H1 (cell line): ENCODE data around the gene PPARD. TPM values are rescaled to one million over a fixed set of nuclear protein-coding genes. Genes with fewer than 3 reads are reported as not detected.

Experiments
- CTCF ChIA-PET: fragments of 300-600 bp; sonication (Branson Sonifier 250); formaldehyde crosslinking; loops from one replicate; lab custom pipeline; 2021; ENCODE audit not compliant: partially characterized antibody; lab: Charles Lee
- POLR2A ChIA-PET: fragments of 300-600 bp; sonication (Branson Sonifier 250); formaldehyde crosslinking; loops from one replicate; lab custom pipeline; 2021; ENCODE audit warnings: inconsistent platforms; ENCODE audit not compliant: partially characterized antibody; lab: Charles Lee
- DNase-seq, 2 experiments: peaks; one replicate each; pipeline versions ENCODE4 v3.0.0 to v3.0.0-alpha.2; 2010 to 2022; ENCODE audit warnings: low spot score in 2 of 2, low read depth in 1 of 2, mixed read lengths in 1 of 2
- FAIRE-seq: peaks from 2 replicates; lab custom pipeline; 2011; peaks lifted over from hg19 to GRCh38; lab: Jason Lieb, UNC
- H2AFZ ChIP-seq: 2 replicates; pipeline ENCODE4 v1.8.1; 2012; ENCODE audit warnings: low read length, inconsistent platforms
- H2AK5ac ChIP-seq: 2 replicates; pipeline ENCODE4 v1.6.1; 2013; ENCODE audit warnings: low read depth, low read length
- H2BK120ac ChIP-seq: replicated peaks from 2 replicates; pipeline ENCODE3; 2013; ENCODE audit warnings: low read depth, low read length, inconsistent platforms
- H2BK12ac ChIP-seq: 2 replicates; pipeline ENCODE4 v1.6.1; 2013; ENCODE audit warnings: low read depth, low read length
- H2BK15ac ChIP-seq: 2 replicates; pipeline ENCODE4 v1.6.1; 2013; ENCODE audit warnings: low read length
- H2BK20ac ChIP-seq: 2 replicates; pipeline ENCODE4 v1.6.1; 2013; ENCODE audit warnings: low read length
- H2BK5ac ChIP-seq: 2 replicates; pipeline ENCODE4 v1.6.1; 2013; ENCODE audit warnings: low read depth, low read length
- H3K14ac ChIP-seq: 2 replicates; pipeline ENCODE4 v1.6.1; 2013; ENCODE audit warnings: inconsistent platforms; ENCODE audit not compliant: insufficient read length
- H3K18ac ChIP-seq: 2 replicates; pipeline ENCODE4 v1.6.1; 2013; ENCODE audit warnings: low read length; ENCODE audit errors: extremely low read depth
- H3K23ac ChIP-seq: 2 replicates; pipeline ENCODE4 v1.6.1; 2013; ENCODE audit warnings: inconsistent platforms; ENCODE audit not compliant: insufficient read length
- H3K23me2 ChIP-seq: 2 replicates; pipeline ENCODE4 v1.6.1; 2013; ENCODE audit warnings: low read depth, low read length
- H3K27ac ChIP-seq: 2 replicates; pipeline ENCODE4 v1.6.1; 2011; ENCODE audit warnings: low read depth, low read length, inconsistent platforms
- H3K27me3 ChIP-seq, 4 experiments: replicated peaks in 1 of 4; 1 replicate in 1 of 4; 2 replicates in 3 of 4; pipeline versions ENCODE4 v1.6.1 to v1.8.1; 2011 to 2013; ENCODE audit warnings: low read length in 3 of 4, mild to moderate bottlenecking in 3 of 4, inconsistent platforms in 2 of 4, mixed read lengths in 2 of 4, moderate library complexity in 1 of 4; ENCODE audit not compliant: control insufficient read depth in 3 of 4, insufficient read depth in 3 of 4; ENCODE audit errors: extremely low read depth in 1 of 4
- H3K36me3 ChIP-seq, 4 experiments: 2 replicates each; pipeline versions ENCODE4 v1.6.1 to v1.8.1; 2011 to 2013; ENCODE audit warnings: mild to moderate bottlenecking in 4 of 4, low read length in 3 of 4, moderate library complexity in 2 of 4, control low read depth in 1 of 4, inconsistent platforms in 1 of 4; ENCODE audit not compliant: insufficient read depth in 4 of 4, control insufficient read depth in 2 of 4
- H3K4ac ChIP-seq: replicated peaks from 2 replicates; pipeline ENCODE3; 2013; ENCODE audit warnings: low read length, low read depth, mixed read lengths, inconsistent platforms; ENCODE audit not compliant: insufficient read length
- H3K4me1 ChIP-seq, 4 experiments: replicated peaks in 1 of 4; 1 replicate in 1 of 4; 2 replicates in 3 of 4; pipeline versions ENCODE4 v1.6.1 to v1.8.1; 2011 to 2013; ENCODE audit warnings: low read length in 3 of 4, inconsistent platforms in 2 of 4, mixed read lengths in 1 of 4; ENCODE audit not compliant: insufficient read depth in 4 of 4, control insufficient read depth in 3 of 4
- H3K4me2 ChIP-seq, 2 experiments: 2 replicates each; pipeline versions ENCODE4 v1.6.1 to v1.8.1; 2011 to 2013; ENCODE audit warnings: low read depth in 2 of 2, low read length in 2 of 2, control low read depth in 1 of 2, inconsistent platforms in 1 of 2, mild to moderate bottlenecking in 1 of 2; ENCODE audit not compliant: insufficient read depth in 1 of 2
- H3K4me3 ChIP-seq, 4 experiments: fragments of 200-600, 300-600 bp in 1 of 4; sonication (generic), shearing (Covaris generic), sonication (Bioruptor Twin) in 1 of 4; 2 replicates each; pipeline versions ENCODE4 v1.5.1 to v1.8.1; 2011 to 2016; ENCODE audit warnings: low read length in 4 of 4, low read depth in 3 of 4, control low read depth in 2 of 4, inconsistent platforms in 2 of 4, mild to moderate bottlenecking in 2 of 4, mixed read lengths in 1 of 4, moderate library complexity in 1 of 4; ENCODE audit not compliant: insufficient read depth in 2 of 4; ENCODE audit errors: extremely low read depth in 1 of 4
- H3K56ac ChIP-seq: replicated peaks from 2 replicates; pipeline ENCODE3; 2013; ENCODE audit warnings: low read depth, mild to moderate bottlenecking, mixed read lengths, low read length, inconsistent platforms; ENCODE audit not compliant: insufficient read length
- H3K79me1 ChIP-seq: 2 replicates; pipeline ENCODE4 v1.6.1; 2013; ENCODE audit warnings: low read depth, low read length, control low read depth
- H3K79me2 ChIP-seq, 2 experiments: 2 replicates each; pipeline versions ENCODE4 v1.6.1 to v1.8.1; 2012 to 2013; ENCODE audit warnings: low read length in 2 of 2, mild to moderate bottlenecking in 2 of 2, inconsistent platforms in 1 of 2; ENCODE audit not compliant: insufficient read depth in 2 of 2, control insufficient read depth in 1 of 2
- H3K9ac ChIP-seq, 4 experiments: replicated peaks in 1 of 4; 1 replicate in 1 of 4; 2 replicates in 3 of 4; pipeline versions ENCODE4 v1.6.1 to v1.8.1; 2011 to 2013; ENCODE audit warnings: low read depth in 3 of 4, low read length in 3 of 4, control low read depth in 2 of 4, mild to moderate bottlenecking in 2 of 4, moderate library complexity in 2 of 4, inconsistent platforms in 1 of 4; ENCODE audit errors: extremely low read depth in 1 of 4
- H3K9me3 ChIP-seq, 2 experiments: 2 replicates each; pipeline versions ENCODE4 v1.6.1 to v1.8.1; 2012 to 2013; ENCODE audit warnings: mild to moderate bottlenecking in 2 of 2, moderate library complexity in 2 of 2, control low read depth in 1 of 2, inconsistent platforms in 1 of 2, low read depth in 1 of 2, low read length in 1 of 2, mixed read lengths in 1 of 2; ENCODE audit not compliant: insufficient read depth in 2 of 2
- H4K20me1 ChIP-seq, 2 experiments: replicated peaks in 1 of 2; 2 replicates each; pipeline versions ENCODE3 to v1.8.1; 2011 to 2013; ENCODE audit warnings: inconsistent platforms in 2 of 2, low read length in 2 of 2, mild to moderate bottlenecking in 1 of 2; ENCODE audit not compliant: insufficient read depth in 2 of 2, control insufficient read depth in 1 of 2
- H4K5ac ChIP-seq: 2 replicates; pipeline ENCODE4 v1.6.1; 2013; ENCODE audit warnings: low read length, low read depth, mixed read lengths, inconsistent platforms; ENCODE audit not compliant: insufficient read length
- H4K8ac ChIP-seq: 2 replicates; pipeline ENCODE4 v1.8.0; 2013; ENCODE audit warnings: mild to moderate bottlenecking, moderate library complexity, low read length, inconsistent platforms; ENCODE audit not compliant: insufficient read depth; ENCODE audit errors: extremely low read depth
- H4K91ac ChIP-seq: replicated peaks from 2 replicates; pipeline ENCODE3; 2013; ENCODE audit warnings: low read length, mixed read lengths, inconsistent platforms; ENCODE audit not compliant: insufficient read length
- CHD1 ChIP-seq: IDR thresholded peaks from 2 replicates; pipeline ENCODE4 v1.6.1; 2012; ENCODE audit warnings: low read depth, low read length, improper control_type of control experiment
- POLR2AphosphoS5 ChIP-seq: IDR thresholded peaks from 2 replicates; pipeline ENCODE4 v1.6.1; 2011; ENCODE audit warnings: low read depth, low read length
- RXRA ChIP-seq: IDR thresholded peaks from 2 replicates; pipeline ENCODE4 v1.6.1; 2011; ENCODE audit warnings: low read depth, mild to moderate bottlenecking, low read length, moderate library complexity; ENCODE audit not compliant: insufficient read depth
- USF2 ChIP-seq: IDR thresholded peaks from 2 replicates; pipeline ENCODE4 v1.6.1; 2011; ENCODE audit warnings: low read length, improper control_type of control experiment
- WGBS, 2 experiments: shearing (Covaris generic) in 1 of 2; methylation state at CpG; one replicate each; pipeline versions ENCODE4 v1.1.6 to v1.1.7; 2013 to 2015; ENCODE audit warnings: low lambda C conversion rate in 2 of 2, mixed read lengths in 2 of 2, inconsistent platforms in 1 of 2, low coverage in 1 of 2, missing lambda C conversion rate in 1 of 2; ENCODE audit not compliant: insufficient replicate concordance in 2 of 2, insufficient coverage in 1 of 2, insufficient read length in 1 of 2; ENCODE audit errors: extremely low coverage in 1 of 2, missing lambda C conversion rate in 1 of 2; 5-methylcytosine and 5-hydroxymethylcytosine counted together
- polyA plus RNA-seq, 7 experiments: library from polyadenylated mRNA; depleted of rRNA in 3 of 7; stranded (reverse) in 5 of 7; unstranded in 2 of 7; fragments of >200 nt in 5 of 7; fragments of 200-250 nt in 2 of 7; gene quantifications; 1 replicate in 5 of 7; 2 replicates in 1 of 7; 4 replicates in 1 of 7; pipeline versions ENCODE4 v1.2.1 to v1.2.3, GENCODE V29; 2011 to 2013; ENCODE audit warnings: missing spikeins in 2 of 7, mixed read lengths in 2 of 7
- total RNA-seq: library from RNA; stranded (reverse); fragmentation: NEBNext Ultra II Directional; extraction: Animal tissue kit (Norgen Biotek cat#: 25700); gene quantifications from 2 replicates; pipeline ENCODE4 v1.2.1, GENCODE V29; 2021

The PPARD gene
- total and polyA plus RNA-seq, 2 of the 8 experiments (the other 6 are each of a cell fraction or from before 2014, with no cell fraction given): 14.6 to 14.9 TPM

DNA sequence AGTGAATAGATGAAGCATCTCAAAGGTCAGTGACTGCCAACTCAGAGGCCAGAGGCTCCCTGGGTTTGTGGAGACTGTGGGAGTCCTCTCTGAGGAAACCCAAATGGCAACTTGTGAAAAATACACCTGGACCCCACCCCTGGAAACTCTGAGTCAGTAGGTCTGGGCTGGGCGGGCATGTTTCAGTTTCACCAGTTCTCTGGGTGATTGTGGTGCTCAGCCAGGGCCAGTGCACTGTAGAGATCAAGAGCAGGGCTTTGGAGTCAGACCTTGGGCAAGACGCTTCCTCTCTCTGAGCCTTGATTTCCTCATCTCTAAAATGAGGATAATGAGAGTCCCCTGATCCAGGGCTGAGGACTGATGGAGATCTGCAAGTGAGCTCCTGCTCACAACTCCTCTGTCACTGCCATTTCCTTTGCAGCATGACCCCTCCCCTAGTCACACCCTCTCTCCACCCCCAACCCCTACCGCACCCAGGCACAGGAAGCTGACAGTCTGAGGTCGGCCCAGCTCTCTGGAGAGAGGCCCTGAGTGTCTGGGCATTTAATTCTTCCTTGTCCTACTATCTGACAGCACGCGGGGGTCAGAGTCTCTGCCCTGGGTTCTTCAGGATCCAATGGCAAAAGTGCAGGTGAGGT is 39.6 kb upstream of the PPARD start:
- Histone ChIP-seq H3K79me1 (no peaks in the 10 kb centered on the region; the same call in 1 of the 2 replicates), H4K5ac (no peak overlapping the region), H3K36me3 (no peaks in the 10 kb centered on the region), H2BK20ac (no peak overlapping the region), H2AK5ac (no peak overlapping the region; the same call in 1 of the 2 replicates), H4K20me1 (no peaks in the 10 kb centered on the region), H3K27ac (no peak overlapping the region), H3K4ac (no peak overlapping the region), H3K18ac (peak overlapping the region; percentile 40; the same call in 1 of the 2 replicates), H2BK5ac (no peak overlapping the region; the same call in 1 of the 2 replicates), H4K8ac (no peak overlapping the region), H3K4me1 (peaks cover 6 to 15% (median 12%) of the 10 kb centered on the region in 4 experiments), H3K14ac (no peak overlapping the region), H3K23me2 (no peaks in the 10 kb centered on the region; the same call in 1 of the 2 replicates), H2AFZ (no peak overlapping the region), H3K9ac (0 out of 7 replicates have a peak overlapping the region, but pooled peaks of 1 of the 4 experiments have one; percentile 21), H4K91ac (no peak overlapping the region), H3K23ac (no peak overlapping the region), H3K79me2 (no peaks in the 10 kb centered on the region), H3K9me3 (no peaks in the 10 kb centered on the region), H2BK12ac (no peak overlapping the region), H3K4me3 (no peak overlapping the region), H3K27me3 (no peaks in the 10 kb centered on the region), H3K56ac (no peak overlapping the region), H2BK15ac (no peak overlapping the region), H2BK120ac (no peak overlapping the region), H3K4me2 (peak overlapping the region in 1 of 2 experiments; percentile 13; a peak in 1 of 4 replicates)
- FAIRE-seq (peak; percentile 24), DNase-seq (peak in 1 of 2 experiments; percentile 64)
- ChIA-PET CTCF (interaction anchor here (0.5 to 20.6 kb wide), 7 partner anchors 9 to 165 kb away, joined by 3 to 358 read pairs (median 6); partner anchors contain the start of gene RPL10A), POLR2A (interaction anchor here (0.7 to 1.4 kb wide), 5 partner anchors 9 to 166 kb away, joined by 3 to 4 read pairs (median 3); partner anchors contain the start of gene RPL10A)
- WGBS, 2 experiments: 36% methylated on average over 6 of the region's 6 CpGs; no CpG with 5 or more reads in 1 of the 2 experiments
- TF ChIP-seq POLR2AphosphoS5 (no peak), RXRA (no peak), CHD1 (no peak), USF2 (no peak)
- TF ChIP-seq, all 59 proteins: peak for 0
